Psoas muscle (tissue), 8 donors: ENCODE data around the gene DNAJC1. TPM values are rescaled to one million over a fixed set of nuclear protein-coding genes. Genes with fewer than 3 reads are reported as not detected.

Source experiments
- ATAC-seq, 4 donors: fragments of 200-7000 bp; cut with Tn5 transposase; one replicate each; pipeline ENCODE4 v1.9.1; 2020; ENCODE audit warnings: moderate library complexity in 3 of 4, mild to moderate bottlenecking in 2 of 4
- DNase-seq, 2 donors: peaks; one replicate each; pipeline ENCODE4 v3.0.0-alpha.2; 2020
- H3K27ac ChIP-seq: fragments of 200-600 bp; one replicate; pipeline ENCODE4 v1.8.0; 2022
- H3K27me3 ChIP-seq, 3 donors: fragments of 200-600 bp in 1 of 3; one replicate each; pipeline versions ENCODE4 v1.6.1 to v1.8.0; 2013 to 2022; ENCODE audit warnings: low read length in 2 of 3, mild to moderate bottlenecking in 2 of 3, moderate library complexity in 1 of 3; ENCODE audit not compliant: insufficient read depth in 3 of 3
- H3K36me3 ChIP-seq, 2 donors: fragments of 200-600 bp in 1 of 2; one replicate each; pipeline versions ENCODE4 v1.6.1 to v1.8.0; 2013 to 2022; ENCODE audit warnings: low read depth in 1 of 2, mild to moderate bottlenecking in 1 of 2, moderate library complexity in 1 of 2; ENCODE audit not compliant: insufficient read depth in 1 of 2
- H3K4me1 ChIP-seq: fragments of 200-600 bp; one replicate; pipeline ENCODE4 v1.8.0; 2022
- H3K4me3 ChIP-seq: fragments of 200-600 bp; one replicate; pipeline ENCODE4 v1.8.0; 2022; ENCODE audit warnings: mild to moderate bottlenecking
- H3K9me3 ChIP-seq: fragments of 200-600 bp; one replicate; pipeline ENCODE4 v1.8.0; 2022
- CTCF ChIP-seq: fragments of 200-600 bp; IDR thresholded peaks from one replicate; pipeline ENCODE4 v1.8.0; 2022; ENCODE audit warnings: antibody characterized with exemption
- WGBS, 3 donors: extraction: QIAGEN DNeasy Blood & Tissue Kit; methylation state at CpG; one replicate each; pipeline versions ENCODE4 v1.1.6 to v1.1.7; 2013; 5-methylcytosine and 5-hydroxymethylcytosine counted together
- intact Hi-C, 2 donors: fragments of 100-400 bp; cut with DNase I; formaldehyde crosslinking; loops; one replicate each; pipeline versions ENCODE4 v1.11.0 to v1.14.2; 2022
- polyA plus RNA-seq, 3 donors: library from polyadenylated mRNA; stranded (reverse); fragments of 200-250 nt; gene quantifications; one replicate each; pipeline ENCODE4 v1.2.3, GENCODE V29; 2013
- total RNA-seq, 4 donors: library from RNA; stranded (reverse); fragmentation: NEBNext Ultra II Directional in 2 of 4; extraction: Animal tissue kit (Norgen Biotek cat#: 25700) in 2 of 4; gene quantifications; one replicate each; pipeline versions ENCODE4 v1.2.1 to v1.2.4, GENCODE V29; 2021 to 2023
- donor health status: healthy with polysubstance abuse.
- donor health status: DM: no; HTN: no; CAD: no; lungs with moderate emphysema.
- donor health status: Bipolar disorder and iron deficiency.
- donor health status: healthy.
- donor health status: DM: yes; HTN: yes; CAD: no.
- donor health status: DM: no; HTN: no; CAD: no.
- donor health status: DM: no; HTN: no; CAD: no.
- donor health status: DM: yes; HTN: yes; CAD: no.

Gene DNAJC1
- total and polyA plus RNA-seq, 7 donors: 6.7 to 21.5 (median 13.2) TPM

GRCh38 chr10:22002591-22003176 lies 846 bp downstream of the DNAJC1 start:
- intact Hi-C loops: loop anchor here (5.0 to 10.0 kb wide), 7 partner anchors 222 to 1065 kb away; partner anchors contain the start of gene BMI1 (in 1 of the 2)

GRCh38 chr10:21995557-21995956 lies 8.0 kb downstream of the DNAJC1 start:
- H3K4me3 ChIP-seq: no peak overlapping the region
- intact Hi-C loops: loop anchor here in 1 of 2 donors (10.0 kb wide), 1 partner anchor 589 kb away; no protein-coding TSS in a partner anchor
- H3K36me3 ChIP-seq: no peaks in the 10 kb centered on the region
- H3K4me1 ChIP-seq: peaks cover 4% of the 10 kb centered on the region
- DNase-seq: no peak
- ATAC-seq: no peak
- no peaks in the 10 kb centered on the region for H3K27me3 ChIP-seq
- 83 to 93% (median 89%) methylated on average over 2 of the region's 2 CpGs for WGBS, 3 donors
- no peak for TF ChIP-seq CTCF
- H3K27ac ChIP-seq: no peak overlapping the region
- H3K9me3 ChIP-seq: no peaks in the 10 kb centered on the region

More at GRCh38 chr10:22002591-22003176, 846 bp downstream of the DNAJC1 start:
- DNase-seq (no peak), ATAC-seq (peak in 3 of 4 donors; percentile 4 to 14 (median 11))
- TF ChIP-seq CTCF: no peak
- peak overlapping the region; percentile 94 for H3K27ac ChIP-seq
- H3K9me3 ChIP-seq: no peaks in the 10 kb centered on the region
- 0 to 1% (median 1%) methylated on average over 14 to 21 of the region's 21 CpGs for WGBS, 3 donors
- no peaks in the 10 kb centered on the region for H3K27me3 ChIP-seq
- H3K4me3 ChIP-seq: peak overlapping the region; percentile 78
- H3K4me1 ChIP-seq: peaks cover 12% of the 10 kb centered on the region
- H3K36me3 ChIP-seq: no peaks in the 10 kb centered on the region

GRCh38 chr10:21993360-21994001 lies 10.0 kb downstream of the DNAJC1 start:
- WGBS, 3 donors: 62 to 73% (median 69%) methylated on average over 7 of the region's 7 CpGs
- peaks cover 9% of the 10 kb centered on the region for H3K4me1 ChIP-seq
- H3K4me3 ChIP-seq: no peak overlapping the region
- peak in 1 of 4 donors; percentile 56 for ATAC-seq
- TF ChIP-seq CTCF: peak; percentile 69
- intact Hi-C loops: loop anchor here in 1 of 2 donors (5.0 to 10.0 kb wide), 2 partner anchors 591 to 994 kb away; no protein-coding TSS in a partner anchor
- no peaks in the 10 kb centered on the region for H3K36me3 ChIP-seq
- no peak overlapping the region for H3K27ac ChIP-seq
- H3K27me3 ChIP-seq: no peaks in the 10 kb centered on the region
- DNase-seq: no peak
- no peaks in the 10 kb centered on the region for H3K9me3 ChIP-seq

- Histone ChIP-seq H3K27me3 (no peaks in the 10 kb centered on the region), H3K9me3 (no peaks in the 10 kb centered on the region), H3K4me3 (no peak overlapping the region), H3K27ac (no peak overlapping the region), H3K36me3 (no peaks in the 10 kb centered on the region), H3K4me1 (peaks cover 4% of the 10 kb centered on the region)
- WGBS, 3 donors: 93 to 95% (median 94%) methylated on average over 8 of the region's 8 CpGs
- no peak for ATAC-seq
- no peak for TF ChIP-seq CTCF
- DNase-seq: no peak
- intact Hi-C loops: loop anchor here in 1 of 2 donors (5.0 to 10.0 kb wide), 2 partner anchors 593 to 996 kb away; no protein-coding TSS in a partner anchor
These were observed 11.7 kb downstream of the DNAJC1 start for GRCh38 chr10:21991785-21992184.
